Keratinocyte (primary cell): Measurements from ENCODE around the gene ATP13A5. TPM values are rescaled to one million over a fixed set of nuclear protein-coding genes. Genes with fewer than 3 reads are reported as not detected.

Source experiments
- DNase-seq: peaks from one replicate; pipeline ENCODE4 v3.0.0-alpha.2; 2011; ENCODE audit warnings: low read depth, missing footprints, low spot score
- FAIRE-seq: peaks from 2 replicates; lab custom pipeline; 2011; peaks lifted over from hg19 to GRCh38; lab: Jason Lieb, UNC
- H2AFZ ChIP-seq: 2 replicates; pipeline ENCODE4 v1.6.0; 2012; ENCODE audit warnings: low read length, control low read depth, inconsistent platforms; ENCODE audit not compliant: control insufficient read depth
- H3K27ac ChIP-seq: 2 replicates; pipeline ENCODE4 v1.5.1; 2011; ENCODE audit warnings: low read length; ENCODE audit not compliant: control insufficient read depth, insufficient read depth
- H3K27me3 ChIP-seq: 3 replicates; pipeline ENCODE4 v1.6.0; 2011; ENCODE audit warnings: low read length; ENCODE audit not compliant: control insufficient read depth, insufficient read depth; ENCODE audit errors: extremely low read depth
- H3K36me3 ChIP-seq, 2 experiments: 2 replicates in 1 of 2; 3 replicates in 1 of 2; pipeline ENCODE4 v1.5.1; 2011; ENCODE audit warnings: low read length in 2 of 2, mild to moderate bottlenecking in 1 of 2; ENCODE audit not compliant: control insufficient read depth in 2 of 2, insufficient read depth in 2 of 2; ENCODE audit errors: extremely low read depth in 1 of 2
- H3K4me1 ChIP-seq: 3 replicates; pipeline ENCODE4 v1.5.1; 2011; ENCODE audit warnings: low read length; ENCODE audit not compliant: control insufficient read depth, insufficient read depth; ENCODE audit errors: extremely low read depth
- H3K4me2 ChIP-seq: 3 replicates; pipeline ENCODE4 v1.6.0; 2011; ENCODE audit warnings: low read depth, low read length; ENCODE audit not compliant: control insufficient read depth, insufficient read depth; ENCODE audit errors: extremely low read depth
- H3K4me3 ChIP-seq, 3 experiments: fragments of 200-600 bp in 1 of 3; sonication (generic) in 1 of 3; 2 replicates in 2 of 3; 3 replicates in 1 of 3; pipeline ENCODE4 v1.5.1; 2011 to 2016; ENCODE audit warnings: low read length in 3 of 3, mild to moderate bottlenecking in 3 of 3, control low read depth in 2 of 3, inconsistent platforms in 1 of 3, low read depth in 1 of 3, mixed read lengths in 1 of 3, mixed run types in 1 of 3, moderate library complexity in 1 of 3; ENCODE audit not compliant: control insufficient read depth in 2 of 3, insufficient read depth in 2 of 3; ENCODE audit errors: extremely low read depth in 1 of 3
- H3K79me2 ChIP-seq: 2 replicates; pipeline ENCODE4 v1.6.0; 2012; ENCODE audit warnings: low read length; ENCODE audit not compliant: control insufficient read depth, insufficient read depth
- H3K9ac ChIP-seq: 3 replicates; pipeline ENCODE4 v1.6.0; 2011; ENCODE audit warnings: low read length; ENCODE audit not compliant: control insufficient read depth, insufficient read depth; ENCODE audit errors: extremely low read depth
- H3K9me1 ChIP-seq: 3 replicates; pipeline ENCODE4 v1.6.0; 2011; ENCODE audit warnings: low read length; ENCODE audit not compliant: control insufficient read depth, insufficient read depth; ENCODE audit errors: extremely low read depth
- H3K9me3 ChIP-seq: 2 replicates; pipeline ENCODE4 v1.5.1; 2012; ENCODE audit warnings: low read depth, low read length; ENCODE audit not compliant: control insufficient read depth
- H4K20me1 ChIP-seq: 3 replicates; pipeline ENCODE4 v1.6.0; 2011; ENCODE audit warnings: low read length; ENCODE audit not compliant: control insufficient read depth, insufficient read depth; ENCODE audit errors: extremely low read depth
- EZH2 ChIP-seq: IDR thresholded peaks from one replicate; pipeline ENCODE4 v1.6.1; 2012; ENCODE audit warnings: inconsistent platforms, mild to moderate bottlenecking, low read length, moderate library complexity
- dilution Hi-C: fragments of 300-500 bp; cut with MboI; formaldehyde crosslinking; loops from one replicate; pipeline ENCODE4 v1.7.0; 2020; ENCODE audit warnings: low sequenced_read_pairs; ENCODE audit not compliant: extremely low pct_ligation_motif_present
- polyA plus RNA-seq, 5 experiments: library from polyadenylated mRNA; depleted of rRNA in 3 of 5; stranded (reverse) in 3 of 5; stranded (forward) in 1 of 5; unstranded in 1 of 5; fragments of >200 nt; gene quantifications; 1 replicate in 1 of 5; 2 replicates in 3 of 5; 3 replicates in 1 of 5; pipeline versions ENCODE4 v1.2.1 to v1.2.3, GENCODE V29; 2011 to 2012; ENCODE audit warnings: missing spikeins in 2 of 5, low read depth in 1 of 5, low replicate concordance in 1 of 5
- TF ChIP-seq, protein P1 (sequence below), 3 experiments: IDR thresholded peaks in 1 of 3; conservative IDR thresholded peaks in 1 of 3; optimal IDR thresholded peaks in 1 of 3; 2 replicates in 2 of 3; 3 replicates in 1 of 3; pipeline versions ENCODE3 to v1.5.1; 2011; ENCODE audit warnings: low read length in 3 of 3, mild to moderate bottlenecking in 3 of 3, moderate library complexity in 2 of 3, control low read depth in 1 of 3, inconsistent platforms in 1 of 3; ENCODE audit not compliant: insufficient read depth in 2 of 3; ENCODE audit errors: extremely low read depth in 1 of 3

Gene ATP13A5
- polyA plus RNA-seq, 1 donor (not counting 4 experiments of a cell fraction or from before 2014, with no cell fraction given), result not detected

- no peak overlapping the region for H3K4me2 ChIP-seq
- H3K4me3 ChIP-seq, result no peak overlapping the region
- dilution Hi-C loops, result no loop called here
- H3K36me3 ChIP-seq, result no peaks in the 10 kb centered on the region
- H3K27ac ChIP-seq, result no peak overlapping the region
- H4K20me1 ChIP-seq, result no peaks in the 10 kb centered on the region
- peaks cover 3% of the 10 kb centered on the region for H3K27me3 ChIP-seq
- no peak overlapping the region for H2AFZ ChIP-seq
- H3K79me2 ChIP-seq, result no peaks in the 10 kb centered on the region
- H3K9ac ChIP-seq, result no peak overlapping the region
- H3K9me1 ChIP-seq, result no peaks in the 10 kb centered on the region
- H3K9me3 ChIP-seq, result no peaks in the 10 kb centered on the region
- H3K4me1 ChIP-seq, result peaks cover 5% of the 10 kb centered on the region
- DNase-seq (no peak), FAIRE-seq (no peak)
- no peak for TF ChIP-seq EZH2
- TF ChIP-seq, protein P1, sequence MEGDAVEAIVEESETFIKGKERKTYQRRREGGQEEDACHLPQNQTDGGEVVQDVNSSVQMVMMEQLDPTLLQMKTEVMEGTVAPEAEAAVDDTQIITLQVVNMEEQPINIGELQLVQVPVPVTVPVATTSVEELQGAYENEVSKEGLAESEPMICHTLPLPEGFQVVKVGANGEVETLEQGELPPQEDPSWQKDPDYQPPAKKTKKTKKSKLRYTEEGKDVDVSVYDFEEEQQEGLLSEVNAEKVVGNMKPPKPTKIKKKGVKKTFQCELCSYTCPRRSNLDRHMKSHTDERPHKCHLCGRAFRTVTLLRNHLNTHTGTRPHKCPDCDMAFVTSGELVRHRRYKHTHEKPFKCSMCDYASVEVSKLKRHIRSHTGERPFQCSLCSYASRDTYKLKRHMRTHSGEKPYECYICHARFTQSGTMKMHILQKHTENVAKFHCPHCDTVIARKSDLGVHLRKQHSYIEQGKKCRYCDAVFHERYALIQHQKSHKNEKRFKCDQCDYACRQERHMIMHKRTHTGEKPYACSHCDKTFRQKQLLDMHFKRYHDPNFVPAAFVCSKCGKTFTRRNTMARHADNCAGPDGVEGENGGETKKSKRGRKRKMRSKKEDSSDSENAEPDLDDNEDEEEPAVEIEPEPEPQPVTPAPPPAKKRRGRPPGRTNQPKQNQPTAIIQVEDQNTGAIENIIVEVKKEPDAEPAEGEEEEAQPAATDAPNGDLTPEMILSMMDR (optimal IDR thresholded peaks at IDR 0.05 in 1 of 3, IDR thresholded peaks at IDR 0.05 in 1 of 3, conservative IDR thresholded peaks at IDR 0.05 in 1 of 3; ENCODE audit: extremely low read depth in 1 of 3, insufficient read depth in 2 of 3, low read length in 3 of 3), result no peak
These were observed 142.0 kb downstream of the ATP13A5 start for GRCh38 chr3:193236599-193236998.

DNA sequence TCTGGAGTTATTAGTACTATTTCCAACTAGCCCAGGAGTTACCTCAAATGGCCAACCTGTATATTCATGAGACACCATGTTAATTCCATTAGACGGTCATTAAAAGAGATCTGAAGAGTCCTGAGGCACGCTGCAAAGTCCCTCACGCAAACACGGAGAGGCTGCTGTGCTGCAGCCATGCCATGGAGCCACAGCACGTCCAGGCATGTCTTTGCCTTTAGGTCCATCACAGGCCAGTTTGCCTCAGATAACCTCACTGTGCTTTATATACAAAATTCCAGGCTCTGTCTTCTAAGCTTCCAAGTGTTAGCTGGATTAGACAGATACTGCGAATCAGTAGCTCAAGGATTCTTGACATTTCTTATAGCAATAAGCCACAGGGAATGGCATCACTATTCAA, 147.4 kb downstream of the ATP13A5 start:
- Histone ChIP-seq H4K20me1 (no peaks in the 10 kb centered on the region), H3K4me1 (no peaks in the 10 kb centered on the region), H3K27me3 (no peaks in the 10 kb centered on the region), H3K79me2 (no peaks in the 10 kb centered on the region), H3K4me3 (no peak overlapping the region), H3K9ac (no peak overlapping the region), H3K27ac (no peak overlapping the region), H2AFZ (peak overlapping the region; percentile 61), H3K9me1 (no peaks in the 10 kb centered on the region), H3K36me3 (no peaks in the 10 kb centered on the region), H3K4me2 (no peak overlapping the region), H3K9me3 (no peaks in the 10 kb centered on the region)
- DNase-seq (no peak), FAIRE-seq (peak; percentile 20)
- dilution Hi-C loops, result no loop called here
- no peak for TF ChIP-seq EZH2

- H3K9me3 ChIP-seq, result no peaks in the 10 kb centered on the region
- no peaks in the 10 kb centered on the region for H3K27me3 ChIP-seq
- no peaks in the 10 kb centered on the region for H4K20me1 ChIP-seq
- FAIRE-seq (no peak), DNase-seq (no peak)
- no peaks in the 10 kb centered on the region for H3K9me1 ChIP-seq
- no peak overlapping the region for H3K9ac ChIP-seq
- H3K4me3 ChIP-seq, result no peak overlapping the region
- dilution Hi-C loops, result no loop called here
- no peaks in the 10 kb centered on the region for H3K4me1 ChIP-seq
- H3K27ac ChIP-seq, result no peak overlapping the region
- no peak overlapping the region for H2AFZ ChIP-seq
- H3K36me3 ChIP-seq, result no peaks in the 10 kb centered on the region
- H3K79me2 ChIP-seq, result no peaks in the 10 kb centered on the region
- no peak overlapping the region for H3K4me2 ChIP-seq
- TF ChIP-seq EZH2, result no peak
- TF ChIP-seq, protein P1 (optimal IDR thresholded peaks at IDR 0.05 in 1 of 3, IDR thresholded peaks at IDR 0.05 in 1 of 3, conservative IDR thresholded peaks at IDR 0.05 in 1 of 3; ENCODE audit: extremely low read depth in 1 of 3, insufficient read depth in 2 of 3, low read length in 3 of 3), result no peak
These were observed 147.9 kb downstream of the ATP13A5 start for GRCh38 chr3:193230610-193231009.
